WTC11 (cell line): ENCODE data around the gene CHN1.

Experiments
- ERG ChIP-seq: fragments of 250-450 bp; sonication (Bioruptor Pico); IDR thresholded peaks from 2 replicates; pipeline ENCODE4 v1.8.0; 2021; ENCODE audit warnings: mild to moderate bottlenecking
- JUN ChIP-seq: sonication (generic); formaldehyde crosslinking; IDR thresholded peaks from 2 replicates; pipeline ENCODE4 v1.8.0; 2023; ENCODE audit warnings: mild to moderate bottlenecking, missing genetic modification reagents
- PREB ChIP-seq: sonication (generic); formaldehyde crosslinking; IDR thresholded peaks from 2 replicates; pipeline ENCODE4 v1.8.1; 2022; ENCODE audit warnings: mild to moderate bottlenecking, missing genetic modification reagents, moderate library complexity, borderline replicate concordance
- SP1 ChIP-seq: sonication (generic); formaldehyde crosslinking; conservative IDR thresholded peaks from 2 replicates; pipeline ENCODE4 v1.8.1; 2022; ENCODE audit warnings: missing genetic modification reagents
- TCF7 ChIP-seq: sonication (generic); formaldehyde crosslinking; IDR thresholded peaks from 2 replicates; pipeline ENCODE4 v1.8.0; 2022; ENCODE audit warnings: mild to moderate bottlenecking, low read depth, missing genetic modification reagents, moderate library complexity
- USF2 ChIP-seq: sonication (generic); formaldehyde crosslinking; IDR thresholded peaks from 2 replicates; pipeline ENCODE4 v1.8.1; 2023; ENCODE audit warnings: mild to moderate bottlenecking, missing genetic modification reagents, moderate library complexity
- ZBTB43 ChIP-seq: sonication (generic); formaldehyde crosslinking; IDR thresholded peaks from 2 replicates; pipeline ENCODE4 v1.8.1; 2023; ENCODE audit warnings: mild to moderate bottlenecking, missing genetic modification reagents
- ZNF263 ChIP-seq: sonication (generic); formaldehyde crosslinking; IDR thresholded peaks from 2 replicates; pipeline ENCODE4 v1.8.1; 2022; ENCODE audit warnings: low read depth, mild to moderate bottlenecking, moderate library complexity, missing genetic modification reagents
- TF ChIP-seq, protein P1 (sequence below): fragments of 200-600 bp; IDR thresholded peaks from 2 replicates; pipeline ENCODE4 v1.8.0; 2022; ENCODE audit warnings: antibody characterized with exemption
- TF ChIP-seq, protein P2 (sequence below): fragments of 250-450 bp; sonication (Bioruptor Pico); IDR thresholded peaks from 2 replicates; pipeline ENCODE4 v1.9.0; 2021; ENCODE audit warnings: mild to moderate bottlenecking, borderline replicate concordance
- TF ChIP-seq, protein P3 (sequence below): sonication (generic); formaldehyde crosslinking; IDR thresholded peaks from 2 replicates; pipeline ENCODE4 v1.8.1; 2023; ENCODE audit warnings: mild to moderate bottlenecking, moderate library complexity, missing genetic modification reagents
- TF ChIP-seq, protein P4 (sequence below): sonication (generic); formaldehyde crosslinking; IDR thresholded peaks from 2 replicates; pipeline ENCODE4 v1.8.0; 2022; ENCODE audit warnings: missing genetic modification reagents
- TF ChIP-seq, protein P5 (sequence below): sonication (generic); formaldehyde crosslinking; IDR thresholded peaks from 2 replicates; pipeline ENCODE4 v1.8.1; 2023; ENCODE audit warnings: mild to moderate bottlenecking, missing genetic modification reagents, borderline replicate concordance

GRCh38 chr2:174780856-174781255 is 224.3 kb downstream of the CHN1 start:
- TF ChIP-seq SP1 (CRISPR knock-in tag) (no peak), ERG (CRISPR knock-in tag) (no peak), ZBTB43 (CRISPR knock-in tag) (no peak), PREB (CRISPR knock-in tag) (no peak), ZNF263 (no peak), USF2 (no peak), JUN (no peak), TCF7 (CRISPR knock-in tag) (no peak)
- TF ChIP-seq, protein P1, sequence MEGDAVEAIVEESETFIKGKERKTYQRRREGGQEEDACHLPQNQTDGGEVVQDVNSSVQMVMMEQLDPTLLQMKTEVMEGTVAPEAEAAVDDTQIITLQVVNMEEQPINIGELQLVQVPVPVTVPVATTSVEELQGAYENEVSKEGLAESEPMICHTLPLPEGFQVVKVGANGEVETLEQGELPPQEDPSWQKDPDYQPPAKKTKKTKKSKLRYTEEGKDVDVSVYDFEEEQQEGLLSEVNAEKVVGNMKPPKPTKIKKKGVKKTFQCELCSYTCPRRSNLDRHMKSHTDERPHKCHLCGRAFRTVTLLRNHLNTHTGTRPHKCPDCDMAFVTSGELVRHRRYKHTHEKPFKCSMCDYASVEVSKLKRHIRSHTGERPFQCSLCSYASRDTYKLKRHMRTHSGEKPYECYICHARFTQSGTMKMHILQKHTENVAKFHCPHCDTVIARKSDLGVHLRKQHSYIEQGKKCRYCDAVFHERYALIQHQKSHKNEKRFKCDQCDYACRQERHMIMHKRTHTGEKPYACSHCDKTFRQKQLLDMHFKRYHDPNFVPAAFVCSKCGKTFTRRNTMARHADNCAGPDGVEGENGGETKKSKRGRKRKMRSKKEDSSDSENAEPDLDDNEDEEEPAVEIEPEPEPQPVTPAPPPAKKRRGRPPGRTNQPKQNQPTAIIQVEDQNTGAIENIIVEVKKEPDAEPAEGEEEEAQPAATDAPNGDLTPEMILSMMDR = no peak
- TF ChIP-seq, protein P2, sequence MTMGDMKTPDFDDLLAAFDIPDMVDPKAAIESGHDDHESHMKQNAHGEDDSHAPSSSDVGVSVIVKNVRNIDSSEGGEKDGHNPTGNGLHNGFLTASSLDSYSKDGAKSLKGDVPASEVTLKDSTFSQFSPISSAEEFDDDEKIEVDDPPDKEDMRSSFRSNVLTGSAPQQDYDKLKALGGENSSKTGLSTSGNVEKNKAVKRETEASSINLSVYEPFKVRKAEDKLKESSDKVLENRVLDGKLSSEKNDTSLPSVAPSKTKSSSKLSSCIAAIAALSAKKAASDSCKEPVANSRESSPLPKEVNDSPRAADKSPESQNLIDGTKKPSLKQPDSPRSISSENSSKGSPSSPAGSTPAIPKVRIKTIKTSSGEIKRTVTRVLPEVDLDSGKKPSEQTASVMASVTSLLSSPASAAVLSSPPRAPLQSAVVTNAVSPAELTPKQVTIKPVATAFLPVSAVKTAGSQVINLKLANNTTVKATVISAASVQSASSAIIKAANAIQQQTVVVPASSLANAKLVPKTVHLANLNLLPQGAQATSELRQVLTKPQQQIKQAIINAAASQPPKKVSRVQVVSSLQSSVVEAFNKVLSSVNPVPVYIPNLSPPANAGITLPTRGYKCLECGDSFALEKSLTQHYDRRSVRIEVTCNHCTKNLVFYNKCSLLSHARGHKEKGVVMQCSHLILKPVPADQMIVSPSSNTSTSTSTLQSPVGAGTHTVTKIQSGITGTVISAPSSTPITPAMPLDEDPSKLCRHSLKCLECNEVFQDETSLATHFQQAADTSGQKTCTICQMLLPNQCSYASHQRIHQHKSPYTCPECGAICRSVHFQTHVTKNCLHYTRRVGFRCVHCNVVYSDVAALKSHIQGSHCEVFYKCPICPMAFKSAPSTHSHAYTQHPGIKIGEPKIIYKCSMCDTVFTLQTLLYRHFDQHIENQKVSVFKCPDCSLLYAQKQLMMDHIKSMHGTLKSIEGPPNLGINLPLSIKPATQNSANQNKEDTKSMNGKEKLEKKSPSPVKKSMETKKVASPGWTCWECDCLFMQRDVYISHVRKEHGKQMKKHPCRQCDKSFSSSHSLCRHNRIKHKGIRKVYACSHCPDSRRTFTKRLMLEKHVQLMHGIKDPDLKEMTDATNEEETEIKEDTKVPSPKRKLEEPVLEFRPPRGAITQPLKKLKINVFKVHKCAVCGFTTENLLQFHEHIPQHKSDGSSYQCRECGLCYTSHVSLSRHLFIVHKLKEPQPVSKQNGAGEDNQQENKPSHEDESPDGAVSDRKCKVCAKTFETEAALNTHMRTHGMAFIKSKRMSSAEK = no peak
- TF ChIP-seq, protein P3, sequence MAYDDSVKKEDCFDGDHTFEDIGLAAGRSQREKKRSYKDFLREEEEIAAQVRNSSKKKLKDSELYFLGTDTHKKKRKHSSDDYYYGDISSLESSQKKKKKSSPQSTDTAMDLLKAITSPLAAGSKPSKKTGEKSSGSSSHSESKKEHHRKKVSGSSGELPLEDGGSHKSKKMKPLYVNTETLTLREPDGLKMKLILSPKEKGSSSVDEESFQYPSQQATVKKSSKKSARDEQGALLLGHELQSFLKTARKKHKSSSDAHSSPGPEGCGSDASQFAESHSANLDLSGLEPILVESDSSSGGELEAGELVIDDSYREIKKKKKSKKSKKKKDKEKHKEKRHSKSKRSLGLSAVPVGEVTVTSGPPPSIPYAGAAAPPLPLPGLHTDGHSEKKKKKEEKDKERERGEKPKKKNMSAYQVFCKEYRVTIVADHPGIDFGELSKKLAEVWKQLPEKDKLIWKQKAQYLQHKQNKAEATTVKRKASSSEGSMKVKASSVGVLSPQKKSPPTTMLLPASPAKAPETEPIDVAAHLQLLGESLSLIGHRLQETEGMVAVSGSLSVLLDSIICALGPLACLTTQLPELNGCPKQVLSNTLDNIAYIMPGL (CRISPR knock-in tag) = no peak
- TF ChIP-seq, protein P4, sequence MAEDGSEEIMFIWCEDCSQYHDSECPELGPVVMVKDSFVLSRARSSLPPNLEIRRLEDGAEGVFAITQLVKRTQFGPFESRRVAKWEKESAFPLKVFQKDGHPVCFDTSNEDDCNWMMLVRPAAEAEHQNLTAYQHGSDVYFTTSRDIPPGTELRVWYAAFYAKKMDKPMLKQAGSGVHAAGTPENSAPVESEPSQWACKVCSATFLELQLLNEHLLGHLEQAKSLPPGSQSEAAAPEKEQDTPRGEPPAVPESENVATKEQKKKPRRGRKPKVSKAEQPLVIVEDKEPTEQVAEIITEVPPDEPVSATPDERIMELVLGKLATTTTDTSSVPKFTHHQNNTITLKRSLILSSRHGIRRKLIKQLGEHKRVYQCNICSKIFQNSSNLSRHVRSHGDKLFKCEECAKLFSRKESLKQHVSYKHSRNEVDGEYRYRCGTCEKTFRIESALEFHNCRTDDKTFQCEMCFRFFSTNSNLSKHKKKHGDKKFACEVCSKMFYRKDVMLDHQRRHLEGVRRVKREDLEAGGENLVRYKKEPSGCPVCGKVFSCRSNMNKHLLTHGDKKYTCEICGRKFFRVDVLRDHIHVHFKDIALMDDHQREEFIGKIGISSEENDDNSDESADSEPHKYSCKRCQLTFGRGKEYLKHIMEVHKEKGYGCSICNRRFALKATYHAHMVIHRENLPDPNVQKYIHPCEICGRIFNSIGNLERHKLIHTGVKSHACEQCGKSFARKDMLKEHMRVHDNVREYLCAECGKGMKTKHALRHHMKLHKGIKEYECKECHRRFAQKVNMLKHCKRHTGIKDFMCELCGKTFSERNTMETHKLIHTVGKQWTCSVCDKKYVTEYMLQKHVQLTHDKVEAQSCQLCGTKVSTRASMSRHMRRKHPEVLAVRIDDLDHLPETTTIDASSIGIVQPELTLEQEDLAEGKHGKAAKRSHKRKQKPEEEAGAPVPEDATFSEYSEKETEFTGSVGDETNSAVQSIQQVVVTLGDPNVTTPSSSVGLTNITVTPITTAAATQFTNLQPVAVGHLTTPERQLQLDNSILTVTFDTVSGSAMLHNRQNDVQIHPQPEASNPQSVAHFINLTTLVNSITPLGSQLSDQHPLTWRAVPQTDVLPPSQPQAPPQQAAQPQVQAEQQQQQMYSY (CRISPR knock-in tag) = no peak
- TF ChIP-seq, protein P5, sequence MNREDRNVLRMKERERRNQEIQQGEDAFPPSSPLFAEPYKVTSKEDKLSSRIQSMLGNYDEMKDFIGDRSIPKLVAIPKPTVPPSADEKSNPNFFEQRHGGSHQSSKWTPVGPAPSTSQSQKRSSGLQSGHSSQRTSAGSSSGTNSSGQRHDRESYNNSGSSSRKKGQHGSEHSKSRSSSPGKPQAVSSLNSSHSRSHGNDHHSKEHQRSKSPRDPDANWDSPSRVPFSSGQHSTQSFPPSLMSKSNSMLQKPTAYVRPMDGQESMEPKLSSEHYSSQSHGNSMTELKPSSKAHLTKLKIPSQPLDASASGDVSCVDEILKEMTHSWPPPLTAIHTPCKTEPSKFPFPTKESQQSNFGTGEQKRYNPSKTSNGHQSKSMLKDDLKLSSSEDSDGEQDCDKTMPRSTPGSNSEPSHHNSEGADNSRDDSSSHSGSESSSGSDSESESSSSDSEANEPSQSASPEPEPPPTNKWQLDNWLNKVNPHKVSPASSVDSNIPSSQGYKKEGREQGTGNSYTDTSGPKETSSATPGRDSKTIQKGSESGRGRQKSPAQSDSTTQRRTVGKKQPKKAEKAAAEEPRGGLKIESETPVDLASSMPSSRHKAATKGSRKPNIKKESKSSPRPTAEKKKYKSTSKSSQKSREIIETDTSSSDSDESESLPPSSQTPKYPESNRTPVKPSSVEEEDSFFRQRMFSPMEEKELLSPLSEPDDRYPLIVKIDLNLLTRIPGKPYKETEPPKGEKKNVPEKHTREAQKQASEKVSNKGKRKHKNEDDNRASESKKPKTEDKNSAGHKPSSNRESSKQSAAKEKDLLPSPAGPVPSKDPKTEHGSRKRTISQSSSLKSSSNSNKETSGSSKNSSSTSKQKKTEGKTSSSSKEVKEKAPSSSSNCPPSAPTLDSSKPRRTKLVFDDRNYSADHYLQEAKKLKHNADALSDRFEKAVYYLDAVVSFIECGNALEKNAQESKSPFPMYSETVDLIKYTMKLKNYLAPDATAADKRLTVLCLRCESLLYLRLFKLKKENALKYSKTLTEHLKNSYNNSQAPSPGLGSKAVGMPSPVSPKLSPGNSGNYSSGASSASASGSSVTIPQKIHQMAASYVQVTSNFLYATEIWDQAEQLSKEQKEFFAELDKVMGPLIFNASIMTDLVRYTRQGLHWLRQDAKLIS = no peak
